ENCODE results near the gene PRADC1.
"Not testable (repeated sequence)": the region's sequence is repeated elsewhere in the genome, so short reads cannot be mapped to it uniquely, and the experiment has no call there.

Gene PRADC1

DNA sequence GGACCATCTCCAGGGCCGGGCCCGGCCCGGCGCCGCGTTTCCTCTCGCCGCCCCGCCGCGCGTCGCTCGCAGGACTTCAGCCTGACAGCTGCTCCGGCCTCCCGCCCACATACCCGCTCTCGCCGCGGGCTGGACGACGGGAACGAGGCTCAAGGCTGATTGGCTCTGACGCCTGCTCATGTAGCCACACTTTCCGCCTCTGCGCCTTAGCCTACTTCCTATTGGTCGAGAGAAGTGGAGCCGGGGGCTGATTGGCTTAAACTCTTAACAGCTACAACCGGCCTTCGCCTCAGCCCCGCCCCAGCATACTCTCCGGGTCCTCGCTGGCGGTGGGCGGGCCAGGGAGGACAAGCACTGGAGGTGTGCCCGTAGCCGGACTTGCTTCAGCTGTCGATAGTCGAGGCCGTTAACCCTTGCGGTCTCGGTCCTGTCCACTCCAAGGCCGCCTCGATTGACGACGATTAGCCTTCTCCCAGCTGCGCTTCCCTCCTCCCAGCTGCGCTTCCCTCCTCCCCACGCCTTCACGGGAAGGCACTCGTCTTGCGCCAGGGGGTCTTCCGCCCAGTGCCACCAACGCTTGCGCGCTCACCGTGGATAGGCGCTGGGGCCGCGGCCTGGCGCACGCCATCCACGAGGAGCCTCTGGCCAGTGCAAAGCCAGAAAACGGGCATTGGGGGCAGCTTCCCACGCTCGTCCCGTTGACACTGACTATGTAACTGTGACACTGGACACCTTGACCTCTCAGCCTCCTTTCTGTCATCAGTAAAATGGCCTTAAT is at the start of gene PRADC1:
TSS of gene PRADC1 (minus strand) at position 86 of the 778 bp plus-strand sequence. CDS start at position 7, 79 bp downstream.
- peak; percentile 99 for DNase-seq (ENCODE audit: low spot score)

DNA sequence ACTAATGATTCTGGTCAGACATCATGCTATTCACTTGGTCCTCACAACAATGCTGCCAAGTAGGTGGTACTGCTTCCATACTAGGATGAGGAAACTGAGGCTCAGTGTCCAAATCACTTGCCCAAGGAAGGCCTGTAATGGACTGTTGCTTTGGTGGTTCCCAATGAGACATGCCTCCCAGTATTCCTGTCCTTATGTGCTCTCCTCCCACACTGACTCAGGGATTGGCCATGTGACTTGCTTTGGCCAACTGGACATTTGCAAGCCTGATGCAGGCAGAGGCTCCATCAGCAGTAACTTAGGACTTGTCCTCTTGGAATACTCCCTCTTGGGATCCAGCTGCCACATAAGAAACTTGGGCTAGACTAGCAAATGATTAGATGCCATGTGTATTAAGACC is 48.2 kb upstream of the PRADC1 start:
- no peak for DNase-seq (ENCODE audit: low spot score)

GRCh38 chr2:73279852-73280251 is 46.8 kb upstream of the PRADC1 start:
- DNase-seq (ENCODE audit: low spot score): no peak

DNA sequence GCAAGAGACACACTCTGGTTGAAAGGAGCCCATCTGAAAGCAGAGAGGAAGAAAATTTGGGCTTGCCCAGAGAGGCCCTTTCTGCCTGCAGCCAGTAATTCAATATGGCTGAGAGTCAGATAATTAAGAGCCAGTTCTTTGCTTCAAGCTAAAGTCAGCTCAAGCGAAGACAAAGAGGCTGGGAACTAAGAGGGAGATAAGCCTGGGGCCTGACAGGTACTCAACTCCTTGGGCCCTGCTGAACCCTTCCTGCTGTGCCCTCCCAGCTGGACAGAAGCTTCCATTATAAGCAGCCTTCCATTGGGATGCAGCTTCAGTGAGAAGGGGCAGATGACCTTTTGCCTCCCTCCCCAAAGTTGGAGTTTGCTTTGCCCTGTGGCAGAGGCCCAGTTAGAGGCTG is 39.2 kb upstream of the PRADC1 start:
- DNase-seq (ENCODE audit: low spot score): no peak

DNA sequence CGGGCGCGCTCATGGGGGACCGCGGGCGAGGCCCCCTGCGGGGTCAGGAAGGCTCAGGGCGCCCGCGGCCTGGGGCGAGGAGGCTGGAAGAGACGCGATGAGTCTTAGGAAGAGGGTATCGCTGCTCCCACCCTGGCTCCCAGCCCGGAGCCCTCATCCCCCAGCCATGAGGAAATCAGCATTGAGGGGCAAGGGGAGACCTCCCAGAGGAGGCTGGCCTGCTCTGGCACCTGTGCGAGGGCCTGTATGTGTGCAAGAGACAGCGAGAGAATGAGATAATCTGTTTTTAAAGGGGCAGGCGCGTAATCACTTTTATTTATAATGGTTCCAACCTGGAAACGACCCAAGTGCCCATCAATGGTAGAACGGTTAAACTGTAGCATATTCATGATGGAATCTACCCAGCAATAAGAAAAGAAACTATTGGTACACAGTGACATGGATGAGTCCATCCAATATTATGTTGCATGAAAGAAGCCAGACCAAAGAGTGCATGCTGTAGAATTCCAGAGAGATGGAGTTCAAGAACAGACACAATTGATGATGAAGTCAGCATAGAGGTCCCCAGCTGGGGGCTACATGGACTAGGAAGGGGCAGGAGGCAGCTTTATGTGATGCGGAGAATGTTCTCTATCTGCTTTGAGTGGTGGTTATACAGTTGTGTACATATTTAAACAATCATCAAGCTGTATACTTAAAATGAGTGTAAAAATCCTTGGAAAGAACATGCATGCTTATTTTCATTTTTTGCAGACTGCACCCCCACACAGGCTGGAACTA is 36.8 kb upstream of the PRADC1 start:
- no peak for DNase-seq (ENCODE audit: low spot score)

- peak; percentile 90 for DNase-seq (ENCODE audit: low spot score)
These were observed 36.0 kb upstream of the PRADC1 start for GRCh38 chr2:73268830-73269685.

DNA sequence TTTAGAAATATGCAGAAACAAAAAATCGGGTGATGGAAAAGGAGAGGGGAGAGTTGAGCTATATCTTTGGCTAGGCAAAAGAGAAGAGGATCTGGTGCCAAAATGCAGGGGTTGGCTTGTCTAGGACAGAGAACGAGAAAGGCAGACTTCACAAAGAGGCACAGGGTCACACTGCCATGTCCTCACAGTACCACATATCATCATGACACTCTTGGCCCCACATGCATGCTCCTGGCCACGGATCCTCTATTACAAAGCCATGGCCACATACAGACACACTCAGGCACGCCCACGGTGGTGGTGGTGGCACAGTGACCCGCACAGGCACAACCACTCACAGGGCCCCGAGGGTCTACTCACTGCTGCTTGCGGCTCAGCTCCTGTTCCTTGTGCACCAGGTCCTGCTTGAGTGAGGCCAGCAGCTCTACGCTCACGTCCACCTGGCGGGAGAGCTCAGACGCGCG is 35.4 kb upstream of the PRADC1 start:
- DNase-seq (ENCODE audit: low spot score): no peak

- no peak for DNase-seq (ENCODE audit: low spot score)
These were observed 34.0 kb upstream of the PRADC1 start for GRCh38 chr2:73267008-73267407.

- DNase-seq (ENCODE audit: low spot score): no peak
These were observed 33.2 kb upstream of the PRADC1 start for GRCh38 chr2:73266061-73266901.

DNA sequence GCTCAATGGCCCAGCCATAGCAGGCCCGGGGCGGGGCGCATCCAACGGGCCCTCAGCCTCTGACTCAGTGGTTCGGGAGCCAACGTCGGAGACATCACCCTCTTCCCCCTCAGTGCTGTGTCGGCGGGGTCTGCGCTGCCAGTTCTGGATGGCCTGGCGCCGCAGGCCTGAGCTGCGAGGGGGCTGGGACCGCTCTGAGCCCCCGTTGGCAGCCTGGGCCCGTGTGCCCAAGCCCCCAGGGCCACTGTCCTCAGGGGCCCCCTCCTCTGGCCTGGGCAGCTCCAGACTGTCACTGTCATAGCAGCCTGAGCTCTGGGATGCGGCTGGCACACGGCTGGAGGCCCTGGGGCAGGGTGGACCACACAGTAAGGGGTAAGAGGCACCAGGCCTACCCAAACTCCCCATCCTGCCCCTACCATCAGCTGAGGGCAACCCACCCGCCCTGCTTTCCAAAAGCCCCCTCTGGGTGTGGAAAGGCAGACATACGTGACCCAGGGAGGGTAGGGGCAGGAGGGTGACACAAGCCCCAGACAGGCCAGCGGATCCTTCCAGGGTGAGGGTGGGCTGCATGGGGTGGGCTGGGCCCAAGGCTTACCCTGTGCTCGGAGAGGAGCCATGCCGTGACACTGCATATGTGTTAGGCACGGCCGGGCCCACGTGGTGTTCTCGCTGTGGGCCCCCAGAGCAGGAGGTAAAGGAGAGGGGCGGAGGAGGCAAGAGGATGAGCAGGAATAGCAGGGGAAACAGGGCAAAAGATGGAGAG is 32.4 kb upstream of the PRADC1 start:
- DNase-seq (ENCODE audit: low spot score): no peak

DNA sequence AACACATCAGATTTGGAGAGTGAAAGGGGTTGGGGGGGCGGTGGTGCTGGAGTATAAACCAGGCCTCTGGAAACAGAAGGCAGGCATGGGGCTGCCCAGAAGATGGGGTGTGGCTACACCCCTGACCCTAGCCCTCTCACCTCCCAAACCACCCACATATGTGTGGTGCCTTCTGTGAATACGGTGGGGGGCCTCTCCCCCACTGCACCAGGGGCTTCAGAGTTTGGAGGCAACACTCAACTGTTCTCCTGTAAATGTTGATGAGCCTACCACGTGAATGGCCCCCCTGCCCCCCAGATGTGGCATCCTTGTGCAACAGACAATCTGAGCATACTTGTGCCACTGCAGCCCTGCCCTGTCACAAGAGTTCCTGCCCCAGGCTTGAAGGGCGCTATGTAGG is 31.7 kb upstream of the PRADC1 start:
- DNase-seq (ENCODE audit: low spot score): no peak

- DNase-seq (ENCODE audit: low spot score): no peak
These were observed 31.2 kb upstream of the PRADC1 start for GRCh38 chr2:73264332-73264606.

- DNase-seq (ENCODE audit: low spot score): no peak
These were observed 30.7 kb upstream of the PRADC1 start for GRCh38 chr2:73263540-73264331.

- not testable (repeated sequence) for DNase-seq (ENCODE audit: low spot score)
These were observed 29.8 kb upstream of the PRADC1 start for GRCh38 chr2:73262691-73263429.

- no peak for DNase-seq (ENCODE audit: low spot score)
These were observed 29.1 kb upstream of the PRADC1 start for GRCh38 chr2:73262108-73262651.

- DNase-seq (ENCODE audit: low spot score): no peak
These were observed 27.4 kb upstream of the PRADC1 start for GRCh38 chr2:73260338-73260984.

DNA sequence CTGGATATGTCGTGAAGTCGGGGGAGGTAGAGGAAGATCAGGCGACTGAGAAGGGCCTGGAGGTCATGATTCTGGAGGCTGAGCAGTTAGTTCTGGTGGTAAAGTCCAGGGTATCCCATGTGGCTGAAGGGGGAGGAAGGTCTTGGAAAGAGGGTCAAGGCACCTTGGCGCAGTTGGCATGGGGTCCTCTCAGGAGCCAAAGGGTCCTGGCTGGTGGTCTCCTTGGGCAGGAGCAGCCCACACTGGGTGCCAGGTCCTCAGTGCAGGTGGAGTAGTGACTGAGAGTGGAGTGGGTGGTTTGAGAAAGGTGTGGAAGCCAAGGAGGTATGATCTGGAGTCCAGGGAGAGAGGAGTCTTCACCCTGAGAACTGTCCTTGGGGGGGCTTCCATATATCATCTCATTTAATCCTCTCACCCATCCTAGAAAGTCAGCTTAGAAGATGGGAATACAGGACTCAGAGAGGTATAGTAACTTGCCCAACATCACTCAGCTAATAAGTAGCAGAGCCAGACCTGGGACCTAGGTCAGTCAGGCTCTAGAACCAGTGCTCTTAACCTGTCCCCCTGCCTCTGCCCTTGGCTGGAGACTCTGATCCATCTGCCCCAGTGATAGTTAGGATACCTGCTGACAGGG is 26.8 kb upstream of the PRADC1 start:
- DNase-seq (ENCODE audit: low spot score): no peak

DNA sequence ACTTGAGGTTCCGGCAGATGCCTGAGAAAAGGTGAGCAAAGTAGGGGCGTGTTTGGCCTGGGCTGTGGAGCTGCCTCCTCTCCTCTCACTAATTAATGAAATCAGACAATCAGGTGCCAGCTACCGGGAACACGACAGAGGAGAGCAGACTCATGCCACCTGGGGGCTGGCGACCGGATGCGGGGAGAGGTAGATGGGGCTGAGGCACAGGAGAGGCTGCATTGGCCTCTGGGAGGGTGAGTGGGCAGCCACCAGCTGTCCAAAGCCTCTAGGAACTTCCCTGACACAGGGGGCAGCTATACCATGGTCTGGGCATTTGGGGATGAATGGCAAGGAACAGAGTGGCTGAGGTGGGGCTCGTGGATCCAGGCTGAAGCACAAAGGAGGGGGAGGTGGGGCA is 26.2 kb upstream of the PRADC1 start:
- no peak for DNase-seq (ENCODE audit: low spot score)
